GM19455 (cell line): Measurements from ENCODE around the gene ANKLE2.
A peak's percentile ranks its signal among the peaks of the same experiment; 100 is the strongest.
"Not testable (repeated sequence)": the region's sequence is repeated elsewhere in the genome, so short reads cannot be mapped to it uniquely, and the experiment has no call there.

ENCODE experiments used
- ATAC-seq: cut with Tn5 transposase; IDR thresholded peaks from one replicate; pipeline ENCODE4 v1.9.1; 2021; ENCODE audit not compliant: unreplicated experiment

Gene ANKLE2

DNA sequence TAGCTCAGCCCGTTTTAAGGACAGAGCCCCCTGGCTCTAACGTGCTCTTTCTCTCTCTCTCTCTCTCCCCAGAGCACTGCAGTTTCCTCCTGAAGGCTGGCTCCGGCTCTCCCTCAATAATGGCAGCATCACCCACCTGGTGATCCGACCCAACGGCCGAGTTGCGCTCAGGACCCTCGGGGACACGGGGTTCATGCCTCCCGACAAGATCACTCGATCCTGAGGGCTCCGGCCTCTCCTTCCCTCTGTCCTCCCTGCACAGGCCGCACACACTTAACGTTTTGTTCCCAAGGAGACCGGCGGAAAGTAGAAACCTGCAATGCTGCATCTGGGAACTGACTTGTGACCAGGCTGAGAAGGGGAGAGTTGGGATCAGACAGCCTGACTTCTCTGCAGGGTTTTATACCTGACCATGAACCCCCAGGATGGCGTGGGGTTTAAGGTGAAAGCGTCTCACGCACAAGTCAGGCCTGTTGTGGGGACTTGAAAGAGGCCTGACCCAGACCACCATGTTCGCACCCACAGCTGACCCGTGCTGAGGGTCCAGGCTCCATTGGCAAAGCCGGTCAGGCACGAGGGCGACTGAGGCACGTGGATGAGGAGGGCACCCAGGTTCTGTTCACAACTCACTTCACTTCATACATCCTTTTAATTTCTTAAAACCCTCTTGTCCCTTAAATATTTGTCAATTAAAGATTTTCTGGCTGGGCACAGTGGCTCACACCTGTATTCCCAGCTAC lies 40.9 kb downstream of the ANKLE2 start:
- no peak for ATAC-seq

GRCh38 chr12:132719954-132720324 lies 41.7 kb downstream of the ANKLE2 start:
- ATAC-seq = no peak

- no peak for ATAC-seq
Observed at GRCh38 chr12:132719141-132719953, 42.3 kb downstream of the ANKLE2 start.

DNA sequence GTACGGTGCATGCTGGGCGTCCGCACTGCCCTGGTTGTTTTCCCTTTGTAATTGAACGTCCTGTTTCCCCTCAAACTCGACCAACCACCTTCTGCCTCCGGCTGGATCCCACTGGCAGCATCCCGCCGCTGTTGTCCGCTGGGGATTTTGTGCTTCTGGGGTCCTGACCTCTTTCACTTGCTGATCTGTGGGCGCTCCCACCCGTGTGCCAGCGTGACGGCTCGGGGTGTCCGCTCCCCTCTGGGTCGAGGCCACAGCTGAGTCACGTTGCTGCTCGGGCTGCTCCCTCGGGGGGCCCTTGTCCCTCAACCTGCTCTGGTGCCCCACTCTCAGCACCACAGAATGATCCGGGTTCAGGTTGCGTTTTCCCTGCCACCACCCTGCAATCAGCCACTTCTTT lies 43.0 kb downstream of the ANKLE2 start:
- ATAC-seq = no peak

DNA sequence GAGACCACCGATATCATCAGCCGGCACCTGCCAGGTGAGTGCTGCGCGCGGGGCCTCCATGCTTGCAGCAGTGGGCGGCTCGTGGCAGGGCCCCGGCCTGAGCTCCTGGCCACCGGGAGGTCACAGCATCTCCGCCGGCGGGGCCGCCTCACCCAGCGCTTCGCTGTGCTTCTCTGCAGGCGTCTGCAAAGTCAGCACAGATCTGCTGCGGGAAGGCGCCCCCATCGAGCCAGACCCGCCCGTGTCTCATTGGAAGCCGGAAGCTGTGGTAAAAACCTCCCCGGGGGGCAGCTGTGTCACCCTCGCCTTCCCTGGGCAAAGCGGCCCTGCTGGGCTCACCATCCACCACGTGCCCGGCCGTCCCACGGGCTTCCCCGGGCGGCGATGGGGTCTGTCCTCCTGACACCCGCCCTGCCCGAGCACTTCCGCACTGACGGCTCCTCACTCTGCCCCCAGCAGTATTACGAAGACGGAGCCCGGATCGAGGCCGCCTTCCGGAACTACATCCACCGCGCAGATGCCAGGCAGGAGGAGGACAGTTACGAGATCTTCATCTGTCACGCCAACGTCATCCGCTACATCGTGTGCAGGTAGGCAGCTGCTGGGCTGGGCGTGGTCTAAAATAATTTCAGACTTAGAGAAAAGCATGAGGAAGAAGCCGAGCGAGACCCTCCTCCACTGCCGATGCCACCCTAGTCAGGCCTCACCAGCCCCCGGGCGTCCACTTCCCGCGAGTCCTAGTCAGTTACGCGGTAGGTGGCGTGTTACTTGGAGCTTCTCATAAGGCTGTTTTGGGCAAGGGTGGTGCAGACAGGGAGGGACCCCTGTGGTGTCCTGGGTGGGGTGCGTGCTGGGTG lies 43.9 kb downstream of the ANKLE2 start:
- ATAC-seq = no peak

DNA sequence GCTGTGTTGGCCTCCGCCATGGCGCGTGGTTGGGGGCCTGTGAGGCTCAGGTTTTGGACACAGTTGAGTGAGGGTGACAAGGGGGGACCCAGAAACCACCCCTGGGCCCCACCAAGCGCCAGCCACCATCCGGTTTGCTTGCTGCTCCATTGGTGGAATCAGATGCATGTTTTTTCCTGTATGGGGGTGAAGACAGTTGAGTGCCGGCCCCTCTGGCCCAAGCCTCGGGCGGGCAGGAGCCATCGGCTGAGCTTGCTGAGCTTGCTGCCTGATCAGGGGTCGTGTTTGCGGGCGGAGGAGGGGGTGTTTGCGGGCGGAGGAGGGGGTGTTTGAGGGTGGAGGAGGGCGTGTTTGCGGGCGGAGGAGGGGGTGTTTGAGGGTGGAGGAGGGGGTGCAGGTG lies 44.6 kb downstream of the ANKLE2 start:
- no peak for ATAC-seq

- no peak for ATAC-seq
Observed at GRCh38 chr12:132716356-132716755, 45.3 kb downstream of the ANKLE2 start.

GRCh38 chr12:132715874-132716273 lies 45.8 kb downstream of the ANKLE2 start:
- no peak for ATAC-seq

GRCh38 chr12:132713123-132713522 lies 48.5 kb downstream of the ANKLE2 start:
- ATAC-seq = no peak

GRCh38 chr12:132711080-132711843 lies 50.4 kb downstream of the ANKLE2 start:
- peak; percentile 26 for ATAC-seq

DNA sequence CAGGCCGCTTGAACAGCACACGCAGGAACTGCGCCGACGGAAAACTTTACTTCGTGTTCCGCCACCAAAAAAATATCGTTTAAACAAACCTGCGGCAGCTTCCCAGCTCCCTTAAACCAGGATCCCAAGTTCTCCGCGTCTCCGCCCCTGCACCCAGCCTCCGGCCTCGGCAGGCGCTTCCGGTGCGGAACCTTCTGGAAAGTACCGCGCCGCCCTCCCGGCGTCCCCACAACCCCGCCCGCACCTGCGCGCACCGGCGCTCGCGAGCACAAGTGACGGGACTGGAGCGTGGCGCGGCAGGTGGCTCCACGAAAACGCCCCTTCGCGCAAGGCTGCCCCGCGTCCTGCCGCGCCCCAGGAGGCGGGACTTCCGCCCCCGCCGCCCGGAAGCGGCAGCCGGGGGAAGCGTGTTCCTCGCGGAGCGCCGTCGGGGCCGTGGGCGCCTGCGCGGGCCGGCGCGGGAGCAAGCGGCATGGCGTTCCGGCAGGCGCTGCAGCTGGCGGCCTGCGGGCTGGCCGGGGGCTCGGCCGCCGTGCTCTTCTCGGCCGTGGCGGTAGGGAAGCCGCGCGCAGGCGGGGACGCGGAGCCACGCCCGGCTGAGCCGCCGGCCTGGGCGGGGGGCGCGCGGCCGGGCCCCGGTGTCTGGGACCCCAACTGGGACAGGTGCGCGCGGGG lies 51.1 kb downstream of the ANKLE2 start, which contains the start of gene PGAM5:
PGAM5 (plus strand) TSS at position 438 of the 675 bp plus-strand sequence; CDS start at position 473, 35 bp downstream.
- peak; percentile 88 for ATAC-seq

GRCh38 chr12:132710043-132710404 lies 51.6 kb downstream of the ANKLE2 start:
- peak; percentile 31 for ATAC-seq

DNA sequence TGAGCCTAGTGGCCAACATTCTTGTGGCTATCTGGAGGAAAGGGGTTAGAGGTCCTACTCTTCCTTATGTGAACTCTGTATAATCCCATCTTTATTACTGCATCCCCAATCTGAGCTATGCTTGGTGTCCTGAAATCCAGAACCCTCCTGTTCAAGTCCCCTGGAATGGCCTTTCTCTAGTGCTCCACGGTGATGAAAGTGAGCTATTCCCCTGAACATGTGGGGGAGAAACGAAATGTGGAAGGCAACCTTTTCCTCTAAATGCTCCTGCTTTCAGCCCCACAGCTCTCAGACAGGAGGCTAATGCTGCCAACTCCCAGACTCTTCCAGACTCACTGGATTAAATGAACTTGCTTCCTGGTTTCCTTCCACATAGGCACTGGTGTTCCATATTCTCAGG lies 53.5 kb downstream of the ANKLE2 start:
- ATAC-seq = no peak

GRCh38 chr12:132707241-132707640 lies 54.4 kb downstream of the ANKLE2 start:
- ATAC-seq = no peak

GRCh38 chr12:132703641-132704040 lies 58.0 kb downstream of the ANKLE2 start:
- no peak for ATAC-seq

DNA sequence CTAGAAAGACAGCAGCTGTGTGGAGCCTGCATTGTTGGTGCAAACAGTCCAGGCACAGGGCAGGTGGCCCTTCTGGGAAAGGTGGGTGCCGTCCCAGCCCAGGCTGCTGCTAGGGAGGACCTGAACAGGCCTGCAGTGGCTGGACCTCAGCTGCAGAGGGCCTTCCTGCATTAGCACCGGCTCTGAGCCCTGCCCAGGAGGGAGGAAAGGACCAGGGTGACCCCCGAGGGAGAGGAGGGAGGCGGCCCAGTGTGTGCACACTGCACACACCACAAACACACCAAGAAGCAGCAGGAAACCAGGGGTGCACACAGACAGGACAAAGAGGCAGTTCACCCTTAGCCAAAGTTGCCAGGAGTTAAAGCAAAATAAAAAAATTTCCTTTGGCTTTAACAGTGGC lies 59.0 kb downstream of the ANKLE2 start:
- ATAC-seq = no peak

- no peak for ATAC-seq
Observed at GRCh38 chr12:132700212-132700822, 61.3 kb downstream of the ANKLE2 start.

- ATAC-seq = no peak
Observed at GRCh38 chr12:132698341-132698740, 63.3 kb downstream of the ANKLE2 start.

DNA sequence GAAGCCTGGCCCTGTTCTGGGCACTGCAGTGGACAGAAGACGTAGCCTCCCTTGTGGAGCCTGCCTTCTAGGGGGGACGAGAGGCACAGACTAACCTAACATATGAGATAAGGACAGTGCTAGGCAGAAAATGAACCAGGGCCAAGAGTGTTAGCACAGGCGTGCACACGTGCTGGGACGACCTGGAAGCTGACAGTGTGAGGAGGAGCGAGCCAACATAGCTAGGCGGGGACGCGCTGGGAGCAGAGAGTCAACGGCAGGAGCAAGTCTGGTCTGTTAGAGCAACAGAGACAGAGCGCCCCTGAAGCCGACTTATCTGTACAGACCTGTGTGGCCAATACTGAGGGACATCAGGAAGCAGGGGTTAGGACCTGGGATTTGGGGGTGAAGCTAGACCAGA lies 66.2 kb downstream of the ANKLE2 start:
- no peak for ATAC-seq

DNA sequence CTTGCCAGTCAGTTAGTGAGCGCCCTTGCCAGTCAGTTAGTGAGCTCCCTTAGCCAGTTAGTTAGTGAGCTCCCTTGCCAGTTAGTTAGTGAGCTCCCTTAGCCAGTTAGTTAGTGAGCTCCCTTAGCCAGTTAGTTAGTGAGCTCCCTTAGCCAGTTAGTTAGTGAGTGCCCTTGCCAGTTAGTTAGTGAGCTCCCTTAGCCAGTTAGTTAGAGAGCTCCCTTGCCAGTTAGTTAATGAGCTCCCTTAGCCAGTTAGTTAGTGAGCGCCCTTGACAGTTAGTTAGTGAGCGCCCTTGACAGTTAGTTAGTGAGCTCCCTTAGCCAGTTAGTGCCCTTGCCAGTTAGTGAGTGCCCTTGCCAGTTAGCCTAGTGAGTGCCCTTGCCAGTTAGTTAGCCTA lies 66.7 kb downstream of the ANKLE2 start:
- ATAC-seq = not testable (repeated sequence)
